HL-60 (cell line): ENCODE data around the gene RPL21.

Experiments
- DNase-seq, 2 experiments: peaks; one replicate each; pipeline ENCODE4 v3.0.0-alpha.2; 2010 to 2020; ENCODE audit warnings: low read depth in 1 of 2, low spot score in 1 of 2
- H3K27ac ChIP-seq: fragments of 250-450 bp; sonication (Bioruptor Pico); replicated peaks from 2 replicates; pipeline ENCODE4 v1.5.1; 2020; ENCODE audit warnings: mild to moderate bottlenecking, moderate library complexity
- H3K27me3 ChIP-seq: fragments of 250-450 bp; sonication (Bioruptor Pico); 2 replicates; pipeline ENCODE4 v1.5.1; 2021; ENCODE audit warnings: mild to moderate bottlenecking, moderate library complexity; ENCODE audit not compliant: insufficient read depth, poor library complexity, severe bottlenecking
- H3K4me3 ChIP-seq: replicated peaks from 2 replicates; pipeline ENCODE4 v1.5.1; 2011; ENCODE audit warnings: mild to moderate bottlenecking, control low read depth, low read length; ENCODE audit not compliant: insufficient read depth
- GABPA ChIP-seq: IDR thresholded peaks from 2 replicates; pipeline ENCODE4 v1.6.1; 2012; ENCODE audit warnings: low read depth
- POLR2AphosphoS5 ChIP-seq: IDR thresholded peaks from 2 replicates; pipeline ENCODE4 v1.6.1; 2012; ENCODE audit warnings: low read depth
- SPI1 ChIP-seq: IDR thresholded peaks from 2 replicates; pipeline ENCODE4 v1.6.1; 2012; ENCODE audit warnings: low read depth, mild to moderate bottlenecking, borderline replicate concordance
- TF ChIP-seq, protein P1 (sequence below): IDR thresholded peaks from 2 replicates; pipeline ENCODE4 v1.6.1; 2012; ENCODE audit warnings: low read depth; ENCODE audit not compliant: insufficient replicate concordance
- TF ChIP-seq, protein P2 (sequence below): IDR thresholded peaks from one replicate; pipeline ENCODE4 v1.5.1; 2011; ENCODE audit warnings: low read length, control low read depth, inconsistent platforms; ENCODE audit not compliant: insufficient read depth

RPL21 gene

DNA sequence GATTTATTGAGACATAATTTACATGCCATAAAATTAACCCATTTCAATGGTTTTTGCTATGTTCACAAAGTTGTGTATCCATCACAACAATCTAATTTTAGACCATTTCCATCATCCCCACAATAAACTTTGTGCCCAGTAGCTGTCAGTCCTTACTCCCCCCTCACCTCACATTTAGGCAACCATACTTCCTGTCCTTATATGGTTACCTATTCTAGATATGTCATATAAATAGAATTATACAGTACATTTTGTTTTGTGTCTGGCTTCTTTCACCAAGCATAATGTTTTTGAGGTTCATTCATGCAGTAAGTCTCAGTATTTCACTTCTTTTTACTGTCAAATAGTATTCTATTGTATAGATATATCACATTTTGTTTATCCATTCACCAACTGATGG lies 23.2 kb upstream of the RPL21 start:
- no peak overlapping the region for H3K27ac ChIP-seq
- H3K4me3 ChIP-seq: no peak overlapping the region
- TF ChIP-seq POLR2AphosphoS5: no peak
- TF ChIP-seq, protein P1, sequence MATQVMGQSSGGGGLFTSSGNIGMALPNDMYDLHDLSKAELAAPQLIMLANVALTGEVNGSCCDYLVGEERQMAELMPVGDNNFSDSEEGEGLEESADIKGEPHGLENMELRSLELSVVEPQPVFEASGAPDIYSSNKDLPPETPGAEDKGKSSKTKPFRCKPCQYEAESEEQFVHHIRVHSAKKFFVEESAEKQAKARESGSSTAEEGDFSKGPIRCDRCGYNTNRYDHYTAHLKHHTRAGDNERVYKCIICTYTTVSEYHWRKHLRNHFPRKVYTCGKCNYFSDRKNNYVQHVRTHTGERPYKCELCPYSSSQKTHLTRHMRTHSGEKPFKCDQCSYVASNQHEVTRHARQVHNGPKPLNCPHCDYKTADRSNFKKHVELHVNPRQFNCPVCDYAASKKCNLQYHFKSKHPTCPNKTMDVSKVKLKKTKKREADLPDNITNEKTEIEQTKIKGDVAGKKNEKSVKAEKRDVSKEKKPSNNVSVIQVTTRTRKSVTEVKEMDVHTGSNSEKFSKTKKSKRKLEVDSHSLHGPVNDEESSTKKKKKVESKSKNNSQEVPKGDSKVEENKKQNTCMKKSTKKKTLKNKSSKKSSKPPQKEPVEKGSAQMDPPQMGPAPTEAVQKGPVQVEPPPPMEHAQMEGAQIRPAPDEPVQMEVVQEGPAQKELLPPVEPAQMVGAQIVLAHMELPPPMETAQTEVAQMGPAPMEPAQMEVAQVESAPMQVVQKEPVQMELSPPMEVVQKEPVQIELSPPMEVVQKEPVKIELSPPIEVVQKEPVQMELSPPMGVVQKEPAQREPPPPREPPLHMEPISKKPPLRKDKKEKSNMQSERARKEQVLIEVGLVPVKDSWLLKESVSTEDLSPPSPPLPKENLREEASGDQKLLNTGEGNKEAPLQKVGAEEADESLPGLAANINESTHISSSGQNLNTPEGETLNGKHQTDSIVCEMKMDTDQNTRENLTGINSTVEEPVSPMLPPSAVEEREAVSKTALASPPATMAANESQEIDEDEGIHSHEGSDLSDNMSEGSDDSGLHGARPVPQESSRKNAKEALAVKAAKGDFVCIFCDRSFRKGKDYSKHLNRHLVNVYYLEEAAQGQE: no peak
- TF ChIP-seq, protein P2, sequence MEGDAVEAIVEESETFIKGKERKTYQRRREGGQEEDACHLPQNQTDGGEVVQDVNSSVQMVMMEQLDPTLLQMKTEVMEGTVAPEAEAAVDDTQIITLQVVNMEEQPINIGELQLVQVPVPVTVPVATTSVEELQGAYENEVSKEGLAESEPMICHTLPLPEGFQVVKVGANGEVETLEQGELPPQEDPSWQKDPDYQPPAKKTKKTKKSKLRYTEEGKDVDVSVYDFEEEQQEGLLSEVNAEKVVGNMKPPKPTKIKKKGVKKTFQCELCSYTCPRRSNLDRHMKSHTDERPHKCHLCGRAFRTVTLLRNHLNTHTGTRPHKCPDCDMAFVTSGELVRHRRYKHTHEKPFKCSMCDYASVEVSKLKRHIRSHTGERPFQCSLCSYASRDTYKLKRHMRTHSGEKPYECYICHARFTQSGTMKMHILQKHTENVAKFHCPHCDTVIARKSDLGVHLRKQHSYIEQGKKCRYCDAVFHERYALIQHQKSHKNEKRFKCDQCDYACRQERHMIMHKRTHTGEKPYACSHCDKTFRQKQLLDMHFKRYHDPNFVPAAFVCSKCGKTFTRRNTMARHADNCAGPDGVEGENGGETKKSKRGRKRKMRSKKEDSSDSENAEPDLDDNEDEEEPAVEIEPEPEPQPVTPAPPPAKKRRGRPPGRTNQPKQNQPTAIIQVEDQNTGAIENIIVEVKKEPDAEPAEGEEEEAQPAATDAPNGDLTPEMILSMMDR: no peak
- DNase-seq: no peak
- no peaks in the 10 kb centered on the region for H3K27me3 ChIP-seq

DNA sequence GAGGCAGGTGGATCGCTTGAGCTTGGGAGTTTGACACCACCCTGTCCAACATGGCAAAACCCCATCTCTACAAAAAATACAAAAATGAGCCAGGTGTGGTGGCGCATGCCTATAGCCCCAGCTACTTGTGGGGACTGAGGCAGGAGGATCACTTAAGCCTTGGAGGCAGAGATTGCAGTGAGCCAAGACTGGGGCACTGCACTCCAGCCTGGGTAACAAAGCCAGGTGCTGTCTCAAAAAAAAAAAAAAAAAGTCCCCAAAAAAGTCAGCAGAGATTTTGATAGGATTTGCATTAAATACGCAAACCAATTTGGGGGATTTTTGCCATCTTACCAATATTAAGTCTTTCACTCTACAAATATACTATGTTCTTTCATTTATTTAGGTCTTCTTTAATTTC lies 21.7 kb upstream of the RPL21 start:
- no peak for DNase-seq
- no peak for TF ChIP-seq POLR2AphosphoS5
- TF ChIP-seq, protein P2: no peak
- no peak for TF ChIP-seq SPI1
- TF ChIP-seq, protein P1: no peak
- no peak for TF ChIP-seq GABPA
- H3K27me3 ChIP-seq: no peaks in the 10 kb centered on the region
- H3K4me3 ChIP-seq: no peak overlapping the region
- H3K27ac ChIP-seq: no peak overlapping the region

DNA sequence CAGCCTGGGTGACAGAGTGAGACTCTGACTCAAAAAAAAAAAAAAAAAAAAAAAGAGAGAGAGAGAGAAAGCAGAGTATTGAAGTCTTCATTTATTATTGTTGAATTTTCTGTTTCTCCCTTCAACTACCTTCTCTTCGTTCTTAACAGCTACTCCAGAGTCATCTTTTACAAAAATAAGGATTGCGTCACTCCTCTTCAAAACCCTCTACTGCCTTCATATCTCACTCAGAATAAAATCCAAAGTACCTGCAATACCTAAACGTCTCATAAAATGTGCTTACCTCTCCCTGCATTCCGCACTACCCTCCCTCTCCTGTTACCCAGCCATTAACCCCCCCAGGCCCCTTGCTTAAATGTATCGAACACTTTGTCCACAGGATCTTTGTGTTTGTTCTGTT lies 17.4 kb upstream of the RPL21 start:
- no peak for DNase-seq

More for the DNA sequence above, 17.4 kb upstream of the RPL21 start:
- no peak overlapping the region for H3K4me3 ChIP-seq
- no peaks in the 10 kb centered on the region for H3K27me3 ChIP-seq
- no peak overlapping the region for H3K27ac ChIP-seq
- TF ChIP-seq, protein P2: no peak
- TF ChIP-seq SPI1 (no peak), POLR2AphosphoS5 (no peak), GABPA (no peak)
- TF ChIP-seq, protein P1: no peak
